COR-L47 (cell line): ENCODE data around the gene GLDN.
A peak's percentile ranks its signal among the peaks of the same experiment; 100 is the strongest.
"Not testable (repeated sequence)": the region's sequence is repeated elsewhere in the genome, so short reads cannot be mapped to it uniquely, and the experiment has no call there.

Source experiments
- DNase-seq: peaks from one replicate; lab custom pipeline; 2025; lab: John Stamatoyannopoulos, UW

The GLDN gene

DNA sequence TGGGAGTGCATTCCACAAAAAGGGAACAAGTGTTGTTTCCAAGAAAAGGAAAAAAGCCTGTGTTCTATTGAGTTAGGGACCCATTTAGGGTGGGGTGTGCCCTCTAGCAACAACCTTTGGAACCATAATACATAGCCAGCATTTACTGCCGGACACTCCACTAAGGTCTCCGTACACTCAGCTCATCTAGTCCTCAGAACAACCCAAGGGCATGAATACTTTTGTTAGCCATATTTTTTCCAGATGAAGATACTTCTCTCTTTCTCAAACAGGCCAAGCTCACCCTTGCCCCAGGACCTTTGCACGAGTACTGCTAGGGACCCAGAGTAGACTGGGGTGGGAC is 46.2 kb downstream of the GLDN start:
- no peak for DNase-seq

DNA sequence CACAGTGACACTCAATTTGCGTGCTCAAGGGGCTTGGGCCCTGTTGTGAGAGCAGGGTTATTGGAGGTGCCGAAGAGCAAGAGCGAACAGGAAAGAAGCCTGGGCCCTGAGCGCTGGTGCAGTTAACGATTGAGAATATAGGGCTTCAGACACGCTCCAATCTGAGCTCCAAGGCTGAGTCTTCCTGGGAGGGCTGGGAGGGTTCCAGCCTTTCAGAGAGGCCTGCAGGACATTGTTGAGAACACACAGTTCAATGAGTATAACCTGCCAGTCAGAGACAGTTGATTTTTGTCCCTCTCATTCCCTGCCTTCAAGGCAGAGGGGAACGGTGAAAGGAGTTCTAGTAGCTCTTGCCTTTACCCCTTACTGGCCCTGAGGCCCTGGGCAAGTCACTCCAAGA is 47.3 kb downstream of the GLDN start:
- DNase-seq, result no peak

DNA sequence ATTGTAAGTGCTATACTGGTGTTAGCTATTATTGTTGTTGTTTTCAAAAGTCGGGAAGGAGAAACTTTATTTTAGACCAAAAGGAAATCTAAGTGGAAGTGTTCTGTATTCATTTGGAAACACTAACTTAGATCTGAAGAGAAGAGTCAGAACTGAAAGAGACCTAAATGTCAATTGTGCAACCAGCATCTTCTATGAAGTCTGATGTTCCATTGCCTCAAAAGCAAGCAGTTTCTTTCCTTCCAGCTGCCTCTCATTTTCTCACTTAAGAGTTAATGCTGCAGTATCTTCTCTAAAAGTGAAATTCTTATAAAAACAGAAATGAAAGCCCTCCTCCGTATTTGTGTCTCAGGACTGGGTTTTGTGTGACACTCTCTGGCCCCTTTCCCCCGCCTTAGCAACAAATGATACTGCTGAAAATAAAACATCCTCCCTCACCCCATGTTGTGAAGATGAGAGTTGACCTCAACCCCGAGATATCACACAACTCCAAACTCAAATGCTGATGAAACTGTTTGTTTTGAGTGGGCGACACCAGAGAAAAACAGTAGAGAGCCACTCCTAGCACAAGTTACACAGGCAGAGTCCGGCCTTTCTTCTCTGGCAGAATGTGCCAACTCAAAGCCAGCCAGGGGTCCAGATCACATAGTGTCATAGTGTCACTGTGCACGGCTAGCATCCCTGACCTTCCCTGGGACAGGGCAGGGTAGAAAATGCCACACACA is 48.9 kb downstream of the GLDN start:
- DNase-seq, result no peak

DNA sequence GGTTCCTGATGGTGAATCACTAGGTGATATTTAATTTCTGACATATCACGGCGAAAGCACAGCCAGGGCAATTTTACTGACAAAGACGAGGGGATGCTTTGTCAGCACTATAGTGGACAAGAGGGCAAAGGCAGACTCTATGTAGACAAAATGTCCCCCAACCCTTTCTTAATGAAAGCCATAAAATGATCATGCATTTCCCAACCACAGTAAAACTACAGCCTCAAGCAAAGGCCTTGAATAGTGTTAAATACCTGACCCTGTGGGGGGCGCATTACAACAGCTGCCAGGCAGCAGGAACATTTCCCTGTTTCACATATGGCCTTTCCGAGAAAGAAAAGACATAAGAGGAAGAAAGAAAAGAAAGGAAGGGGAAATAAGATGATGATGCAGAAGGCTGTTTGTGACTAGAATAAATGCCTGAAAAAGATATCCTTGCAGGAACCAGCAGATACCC is 49.5 kb downstream of the GLDN start:
- no peak for DNase-seq

DNA sequence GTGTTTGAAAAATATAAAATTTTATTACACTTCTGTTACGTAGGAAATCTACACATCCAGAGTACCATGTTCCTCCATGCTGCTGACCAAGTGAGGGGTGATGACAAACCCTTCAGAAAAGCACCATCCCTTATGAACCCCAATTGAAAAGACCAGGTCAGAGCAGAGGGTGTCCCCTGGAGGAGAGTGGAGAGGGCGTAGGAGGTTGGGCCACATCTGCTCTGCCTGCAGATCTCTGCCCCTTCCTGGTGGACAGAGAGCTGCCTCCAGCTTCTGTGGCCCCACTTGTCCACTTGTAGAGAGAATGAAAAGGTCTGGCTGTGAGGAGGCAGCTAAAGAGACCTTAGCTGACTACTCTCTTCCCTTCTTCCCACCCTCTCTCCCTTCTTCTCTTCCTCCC is 55.5 kb downstream of the GLDN start:
- DNase-seq, result no peak

DNA sequence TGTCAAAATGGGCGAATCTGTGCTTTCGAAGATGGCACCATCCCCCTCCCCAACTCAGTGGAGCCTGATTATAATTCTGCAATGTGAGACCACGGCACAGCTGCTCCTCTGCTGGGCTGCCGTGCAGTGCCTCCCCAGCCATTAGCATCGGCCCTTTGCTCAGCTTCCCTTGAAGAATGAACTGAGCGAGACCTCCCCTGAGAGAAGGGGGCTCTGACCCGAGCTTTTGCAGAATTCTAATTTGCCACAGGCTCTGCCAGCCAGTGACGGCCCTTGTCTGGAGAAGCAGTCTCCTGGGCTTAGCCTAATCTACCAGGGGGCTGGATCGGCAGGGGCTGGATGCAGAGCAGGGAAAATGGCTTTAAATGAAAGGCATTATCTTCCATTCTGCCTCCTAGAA is 57.2 kb downstream of the GLDN start:
- no peak for DNase-seq

DNA sequence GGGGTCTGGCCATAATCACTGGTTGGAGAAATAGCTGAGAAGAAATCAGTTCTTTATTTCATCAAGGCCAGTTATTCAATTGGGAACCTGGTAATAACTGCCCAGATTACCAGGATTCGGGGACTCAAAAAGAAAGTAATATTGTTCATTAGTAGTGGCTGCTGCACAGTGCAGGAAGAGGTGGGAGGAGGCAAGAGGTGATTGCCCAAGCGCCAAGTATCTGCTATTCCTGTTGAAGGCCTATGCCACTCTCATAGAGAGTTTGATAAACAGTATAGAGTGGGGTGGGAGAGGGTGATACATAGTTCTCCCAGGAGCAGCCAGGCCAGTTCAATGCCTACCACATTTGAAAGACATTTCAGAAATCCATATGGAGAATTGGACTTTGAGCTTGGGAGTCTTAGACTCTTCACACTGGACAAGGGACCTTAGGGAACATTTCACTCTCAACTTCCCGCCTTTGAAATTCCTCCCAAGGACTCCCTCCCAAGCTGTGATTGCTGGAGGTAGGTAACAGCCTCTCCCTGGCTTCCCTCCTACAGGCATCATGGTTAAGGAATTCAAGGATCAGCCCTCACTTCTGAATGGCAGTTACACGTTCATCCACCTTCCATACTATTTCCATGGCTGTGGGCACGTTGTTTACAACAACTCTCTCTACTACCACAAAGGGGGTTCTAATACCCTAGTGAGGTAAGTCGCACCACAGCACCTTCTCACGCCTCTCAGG is 59.8 kb downstream of the GLDN start:
- DNase-seq, result no peak

DNA sequence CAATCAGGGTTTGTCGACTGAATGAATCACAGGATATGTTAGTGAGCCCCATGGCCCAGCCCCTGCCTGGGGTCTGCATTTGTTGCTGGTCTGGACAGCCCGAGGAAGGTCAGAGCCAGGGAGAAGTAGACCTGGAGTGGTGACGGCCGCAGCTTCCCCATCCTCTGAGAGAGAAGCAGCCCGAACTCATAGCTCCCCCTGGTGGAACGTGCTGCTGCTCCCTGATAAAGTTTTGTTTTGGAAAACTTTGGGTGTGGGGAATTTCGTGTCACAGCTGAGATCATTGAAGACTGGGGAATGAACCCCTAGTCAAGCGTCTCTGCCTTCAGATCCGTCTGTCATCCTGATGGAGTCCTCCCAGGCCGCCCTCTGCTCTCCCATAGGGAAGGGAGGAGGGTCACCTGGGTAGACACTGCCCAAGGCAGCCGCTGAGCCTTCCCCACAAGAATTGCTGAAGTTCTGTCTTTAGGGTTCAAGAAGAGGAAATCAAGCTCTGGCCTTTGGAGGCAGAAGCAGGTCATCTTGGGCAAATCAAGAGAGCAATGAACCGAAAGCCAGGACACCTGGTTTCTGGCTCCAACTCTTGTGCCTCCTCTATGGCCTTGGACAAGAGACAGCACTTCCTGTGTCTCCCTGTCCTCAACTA is 60.5 kb downstream of the GLDN start:
- peak; percentile 18 for DNase-seq

DNA sequence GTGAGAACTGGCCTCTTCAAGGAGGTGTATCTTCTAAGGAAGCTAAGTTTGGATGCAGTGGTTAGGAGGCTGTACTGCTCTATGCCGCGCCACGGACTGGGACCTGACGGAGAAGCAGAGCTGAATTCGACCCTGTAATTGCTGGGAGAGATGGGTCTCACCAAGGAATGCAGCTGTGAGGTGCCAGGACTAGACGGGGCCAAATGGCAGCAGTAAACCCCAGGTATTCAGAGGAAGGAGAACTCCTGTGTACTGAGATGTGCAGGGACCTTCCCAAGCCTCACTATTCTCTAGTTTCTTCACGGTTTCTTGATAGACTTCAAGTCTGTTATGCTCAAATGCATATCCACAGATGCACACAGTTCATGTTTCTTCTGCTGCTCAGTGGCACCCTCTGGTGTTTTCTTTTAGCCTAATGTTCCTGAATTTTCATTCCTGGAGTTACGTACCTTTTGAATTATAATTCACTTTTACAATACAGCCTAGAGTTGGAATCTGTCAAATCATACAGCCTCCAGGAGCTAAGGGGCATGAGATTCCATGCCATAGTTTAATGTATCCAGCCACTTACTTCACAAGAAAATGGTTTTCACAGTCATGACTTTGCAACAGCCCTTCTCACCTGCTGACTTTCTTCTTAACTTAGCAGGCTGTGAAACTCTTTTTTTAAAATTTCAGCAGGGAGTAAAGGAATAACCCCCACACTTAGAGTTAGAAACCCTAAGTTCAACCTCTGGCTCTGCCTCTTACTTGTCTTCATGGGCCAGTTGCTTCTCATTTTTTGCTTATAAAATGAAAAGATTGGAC is 61.8 kb downstream of the GLDN start:
- DNase-seq, result peak; percentile 23

DNA sequence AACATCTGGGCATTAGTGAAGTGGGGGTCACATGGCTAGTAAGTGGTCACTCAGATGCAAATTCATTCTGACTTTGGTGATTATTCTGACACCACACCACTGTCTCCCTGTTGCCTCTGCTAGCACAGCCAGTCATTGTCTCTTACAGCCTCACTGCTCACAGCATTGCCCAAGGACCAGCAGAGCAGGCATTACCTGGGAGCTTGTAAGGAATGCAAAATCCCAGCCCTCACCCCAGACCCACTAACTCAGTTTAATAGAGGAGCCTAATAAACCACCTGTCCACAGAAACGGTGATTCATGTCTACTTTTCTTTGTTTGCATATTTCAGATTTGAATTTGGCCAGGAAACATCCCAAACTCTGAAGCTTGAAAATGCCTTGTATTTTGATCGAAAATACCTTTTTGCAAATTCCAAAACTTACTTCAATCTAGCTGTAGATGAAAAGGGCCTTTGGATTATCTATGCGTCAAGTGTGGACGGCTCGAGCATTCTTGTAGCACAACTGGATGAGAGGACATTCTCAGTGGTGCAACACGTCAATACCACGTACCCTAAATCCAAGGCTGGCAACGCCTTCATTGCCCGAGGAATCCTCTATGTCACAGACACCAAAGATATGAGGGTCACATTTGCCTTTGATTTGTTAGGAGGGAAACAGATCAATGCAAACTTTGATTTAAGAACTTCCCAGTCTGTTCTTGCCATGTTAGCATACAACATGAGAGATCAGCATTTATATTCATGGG is 62.7 kb downstream of the GLDN start:
- no peak for DNase-seq

DNA sequence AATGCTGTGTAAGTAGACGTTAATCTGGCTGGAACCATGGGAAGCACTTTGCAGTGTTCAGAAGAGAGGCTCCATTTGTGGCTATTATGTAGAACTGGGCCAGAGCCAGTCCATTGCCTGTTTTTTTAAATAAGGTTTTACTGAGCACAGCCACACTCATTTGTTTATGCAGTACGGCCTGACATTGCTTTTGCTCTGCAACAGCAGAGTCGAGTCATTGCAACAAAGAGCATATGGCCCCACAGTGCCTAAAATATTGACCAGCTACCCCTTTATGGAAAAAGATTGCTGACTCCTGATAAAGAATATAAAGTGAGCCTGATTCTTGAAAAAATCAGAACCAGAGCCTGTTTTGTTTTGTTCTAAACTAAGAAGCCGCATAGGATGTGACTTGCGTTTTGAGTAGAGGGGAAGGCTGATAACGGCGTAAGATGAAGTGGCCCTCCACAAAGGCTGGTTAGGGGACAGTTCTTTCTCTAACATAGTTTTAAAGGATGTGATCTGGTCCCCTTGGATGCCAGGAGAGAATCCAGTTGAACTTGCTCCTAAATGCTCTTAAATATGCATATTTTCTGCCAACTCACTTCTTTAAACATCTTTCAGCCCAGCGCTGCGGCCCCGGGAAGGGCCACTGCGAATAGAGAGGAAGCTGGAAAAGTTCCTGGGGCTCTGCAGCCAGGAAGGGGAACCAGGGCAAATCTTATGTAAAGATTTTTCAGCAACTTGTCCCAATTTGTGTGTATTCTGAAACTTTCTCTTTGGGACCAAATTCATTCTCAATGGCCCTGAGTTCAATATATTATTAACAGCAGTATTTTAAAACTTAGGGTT is 64.5 kb downstream of the GLDN start:
- DNase-seq, result no peak

DNA sequence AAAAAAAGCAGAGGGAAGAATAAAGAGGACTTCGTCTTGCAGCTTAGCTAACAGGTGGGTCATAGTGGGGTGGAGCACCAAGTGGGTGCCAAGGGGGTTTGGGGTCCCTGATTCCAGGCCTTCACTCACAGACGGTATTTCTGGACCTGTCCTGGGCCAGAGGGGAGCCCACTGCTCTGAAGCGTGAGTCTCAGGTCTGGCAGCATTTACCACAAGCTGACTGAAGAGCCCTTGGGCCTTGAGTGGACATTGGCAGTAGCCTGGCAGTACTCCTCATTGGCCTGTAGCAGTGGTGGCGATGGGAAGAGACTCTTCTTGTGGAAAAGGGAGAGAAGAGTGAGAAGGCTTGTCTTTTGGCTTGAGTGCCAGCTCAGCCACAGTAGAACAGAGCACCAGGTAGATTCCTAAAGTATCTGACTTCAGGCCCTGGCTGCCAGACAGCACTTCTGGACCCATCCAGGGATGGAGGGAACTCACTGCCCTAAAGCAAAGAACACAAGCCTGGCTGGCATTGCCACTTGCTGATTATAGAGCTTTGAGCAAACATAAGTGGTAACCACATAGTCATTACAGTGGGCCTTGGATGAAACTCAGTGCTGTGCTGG is 72.9 kb downstream of the GLDN start:
- DNase-seq, result no peak

DNA sequence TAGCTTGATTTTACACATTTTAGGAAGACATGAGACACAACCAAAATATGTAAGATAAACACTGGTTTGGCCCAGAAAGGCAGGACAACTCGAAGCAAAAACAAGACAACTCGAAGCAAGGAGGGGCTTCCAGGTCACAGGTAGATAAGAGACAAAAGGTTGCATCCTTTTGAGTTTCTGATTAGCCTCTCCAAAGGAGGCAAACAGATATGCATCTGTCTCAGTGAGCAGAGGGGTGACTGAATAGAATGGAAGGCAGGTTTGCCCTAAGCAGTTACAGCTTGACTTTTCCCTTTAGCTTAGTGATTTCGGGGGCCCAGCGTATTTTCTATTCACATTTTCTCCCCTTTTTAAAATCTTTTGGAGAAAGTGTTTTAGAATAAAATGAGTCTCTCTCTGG is 74.7 kb downstream of the GLDN start:
- DNase-seq, result no peak

DNA sequence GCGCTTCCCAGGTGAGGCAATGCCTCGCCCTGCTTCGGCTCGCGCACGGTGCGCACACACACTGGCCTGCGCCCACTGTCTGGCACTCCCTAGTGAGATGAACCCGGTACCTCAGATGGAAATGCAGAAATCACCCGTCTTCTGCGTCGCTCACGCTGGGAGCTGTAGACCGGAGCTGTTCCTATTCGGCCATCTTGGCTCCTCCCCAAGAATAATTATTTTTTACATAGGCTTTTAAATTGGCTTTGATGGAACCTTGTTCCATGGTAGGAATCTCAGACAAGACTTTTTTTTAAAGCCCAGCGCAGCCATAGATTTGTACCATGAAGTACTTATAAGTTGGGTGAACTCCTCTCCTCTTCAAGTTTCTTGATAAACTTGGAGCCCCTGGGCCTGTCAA is 81.6 kb downstream of the GLDN start:
- not testable (repeated sequence) for DNase-seq

DNA sequence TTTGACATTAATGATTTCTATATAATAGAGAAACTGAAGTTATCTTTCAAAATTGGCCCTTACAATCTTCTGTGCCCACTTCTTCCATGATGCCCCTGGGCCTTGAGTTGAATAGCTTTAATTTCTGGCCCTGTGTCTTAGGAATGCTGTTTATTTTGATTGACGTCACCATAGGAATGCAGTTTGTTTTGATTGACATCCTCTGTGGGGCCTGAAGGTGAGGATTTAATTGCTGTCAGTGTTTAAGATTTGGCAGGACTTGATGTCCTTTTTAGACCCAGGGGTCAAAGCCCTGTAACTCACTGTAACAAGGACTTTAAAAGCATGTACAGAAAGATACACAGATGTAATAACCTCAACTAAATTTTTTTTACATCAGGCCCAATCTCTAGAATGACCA is 83.3 kb downstream of the GLDN start:
- no peak for DNase-seq

DNA sequence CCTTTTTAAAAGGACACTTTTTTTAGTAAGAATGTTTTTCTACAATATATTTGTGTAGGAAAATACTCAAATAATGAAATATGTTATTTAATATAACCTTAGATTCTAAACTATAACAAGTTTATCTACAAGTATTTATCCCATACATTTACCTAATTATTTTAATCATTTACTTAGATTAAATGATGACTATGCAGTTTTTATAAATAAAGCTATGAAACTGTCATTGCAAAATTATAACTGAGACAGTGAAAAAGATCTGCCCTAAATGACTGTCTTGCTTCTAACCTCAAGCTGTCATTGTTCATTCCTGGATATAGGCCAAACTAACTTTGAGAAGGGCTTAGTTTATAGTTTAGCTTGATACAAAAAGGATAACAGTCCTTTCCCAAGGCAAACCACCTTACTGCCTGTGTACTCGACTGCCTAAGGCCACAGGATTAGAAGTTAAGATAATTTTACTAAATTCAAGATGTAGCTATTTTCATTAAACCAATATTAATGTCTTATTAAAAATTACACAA is 84.1 kb downstream of the GLDN start:
- DNase-seq, result no peak

DNA sequence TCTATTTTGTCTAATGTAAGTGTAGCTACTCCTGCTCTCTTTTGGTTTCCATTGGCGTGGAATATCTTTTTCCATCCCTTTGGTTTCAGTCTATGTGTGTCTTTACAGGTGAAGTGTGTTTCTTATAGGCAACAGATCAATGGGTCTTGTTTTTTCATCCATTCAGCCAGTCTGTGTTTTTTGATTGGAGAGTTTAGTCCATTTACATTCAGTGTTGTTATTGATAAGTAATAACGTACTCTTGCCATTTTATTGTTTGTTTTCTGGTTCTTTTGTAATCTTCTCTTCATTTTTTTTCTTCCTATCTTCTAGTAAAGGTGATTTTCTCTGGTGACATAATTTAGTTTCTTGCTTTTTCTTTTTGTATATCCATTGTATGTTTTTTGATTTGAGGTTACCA is 97.1 kb downstream of the GLDN start:
- no peak for DNase-seq

DNA sequence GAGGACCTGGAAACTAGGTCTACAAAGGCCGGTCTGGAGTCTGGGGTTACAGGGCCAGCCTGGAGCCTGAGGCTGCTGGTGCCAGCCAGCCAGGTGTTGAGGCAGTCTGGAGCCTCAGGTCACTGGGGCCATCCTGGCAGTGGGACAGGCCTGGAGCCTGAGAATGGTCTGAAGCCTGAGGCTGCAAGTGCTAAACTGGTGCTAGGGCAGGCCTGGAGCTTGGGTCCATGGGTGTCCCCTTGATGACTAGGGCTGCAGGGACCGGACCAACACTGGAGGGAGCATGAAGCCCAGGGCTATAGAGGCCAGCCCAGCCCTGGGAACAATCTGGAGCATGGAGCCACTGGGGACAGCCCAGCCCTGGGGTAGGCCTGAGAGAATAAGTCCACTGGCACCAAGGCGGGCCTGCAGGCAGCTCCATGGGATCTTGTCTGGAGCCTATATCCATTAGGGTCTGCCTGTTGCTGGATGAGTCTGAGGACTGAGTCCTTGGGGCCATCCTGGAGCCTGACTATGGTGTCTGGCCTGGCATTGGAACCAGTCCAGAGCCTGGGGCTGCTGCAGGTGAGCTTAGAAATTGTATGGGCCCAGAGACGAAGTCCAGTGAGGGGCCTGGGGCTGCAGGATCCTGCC is 101.9 kb downstream of the GLDN start:
- no peak for DNase-seq

DNA sequence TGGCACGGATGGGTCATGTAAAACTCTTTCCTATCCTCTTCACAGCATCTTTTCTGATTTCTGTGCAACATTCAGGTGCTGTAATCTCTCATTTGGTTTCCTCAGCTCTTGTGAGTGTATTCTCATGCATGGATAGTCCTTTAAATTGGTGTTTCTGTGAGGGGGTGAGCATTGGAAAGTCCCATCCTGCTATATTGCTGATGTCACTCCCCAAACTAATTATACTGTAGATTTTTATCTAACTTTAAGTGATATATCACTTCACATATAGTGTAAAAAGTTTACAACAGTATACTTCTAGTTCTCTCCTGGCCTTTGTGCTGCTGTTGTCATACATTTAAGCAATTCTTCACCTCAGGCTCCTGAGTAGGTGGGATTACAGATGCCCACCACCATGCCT is 102.7 kb downstream of the GLDN start:
- no peak for DNase-seq

DNA sequence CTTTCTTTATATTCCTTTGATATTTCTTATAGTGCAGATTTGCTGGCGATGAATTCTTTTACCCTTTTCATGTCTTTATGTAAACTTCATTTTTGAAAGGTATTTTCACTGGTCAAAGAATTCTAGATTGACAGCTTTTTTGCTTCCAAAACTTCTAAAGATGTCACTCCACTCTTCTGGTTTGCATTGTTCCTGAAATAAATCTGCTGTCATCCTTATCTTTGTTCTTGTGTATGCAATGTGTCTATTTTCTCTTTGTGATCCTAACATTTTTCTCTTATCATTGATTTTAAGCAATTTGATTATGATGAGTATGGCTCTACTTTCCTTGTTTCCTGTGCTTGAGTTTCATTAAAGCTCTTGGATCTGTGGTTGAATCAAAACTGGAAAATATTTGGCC is 103.4 kb downstream of the GLDN start:
- no peak for DNase-seq
